ENCODE data around the gene KIFAP3. TPM values are rescaled to one million over a fixed set of nuclear protein-coding genes. Genes with fewer than 3 reads are reported as not detected.
A peak's percentile ranks its signal among the peaks of the same experiment; 100 is the strongest.

KIFAP3 gene
- total RNA-seq, 1 donor from 2014 or later = 25.6 TPM

- Histone ChIP-seq H3K4me3 (no peak overlapping the region), H3K36me3 (no peaks in the 10 kb centered on the region), H3K27me3 (no peaks in the 10 kb centered on the region), H3K9me3 (no peaks in the 10 kb centered on the region), H3K27ac (no peak overlapping the region), H3K4me1 (no peaks in the 10 kb centered on the region)
- peak; percentile 28 for ATAC-seq
- TF ChIP-seq, protein P1, sequence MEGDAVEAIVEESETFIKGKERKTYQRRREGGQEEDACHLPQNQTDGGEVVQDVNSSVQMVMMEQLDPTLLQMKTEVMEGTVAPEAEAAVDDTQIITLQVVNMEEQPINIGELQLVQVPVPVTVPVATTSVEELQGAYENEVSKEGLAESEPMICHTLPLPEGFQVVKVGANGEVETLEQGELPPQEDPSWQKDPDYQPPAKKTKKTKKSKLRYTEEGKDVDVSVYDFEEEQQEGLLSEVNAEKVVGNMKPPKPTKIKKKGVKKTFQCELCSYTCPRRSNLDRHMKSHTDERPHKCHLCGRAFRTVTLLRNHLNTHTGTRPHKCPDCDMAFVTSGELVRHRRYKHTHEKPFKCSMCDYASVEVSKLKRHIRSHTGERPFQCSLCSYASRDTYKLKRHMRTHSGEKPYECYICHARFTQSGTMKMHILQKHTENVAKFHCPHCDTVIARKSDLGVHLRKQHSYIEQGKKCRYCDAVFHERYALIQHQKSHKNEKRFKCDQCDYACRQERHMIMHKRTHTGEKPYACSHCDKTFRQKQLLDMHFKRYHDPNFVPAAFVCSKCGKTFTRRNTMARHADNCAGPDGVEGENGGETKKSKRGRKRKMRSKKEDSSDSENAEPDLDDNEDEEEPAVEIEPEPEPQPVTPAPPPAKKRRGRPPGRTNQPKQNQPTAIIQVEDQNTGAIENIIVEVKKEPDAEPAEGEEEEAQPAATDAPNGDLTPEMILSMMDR (IDR thresholded peaks at IDR 0.05) = no peak
- DNase-seq = no peak
- intact Hi-C loops (cut with DNase I) = no loop called here
Measured at GRCh38 chr1:169945181-169945580, 129.3 kb downstream of the KIFAP3 start.

- TF ChIP-seq, protein P1 (IDR thresholded peaks at IDR 0.05) = no peak
Measured at GRCh38 chr1:169944621-169945020, 129.9 kb downstream of the KIFAP3 start.

GRCh38 chr1:169943963-169944526 lies 130.4 kb downstream of the KIFAP3 start:
- intact Hi-C loops (cut with DNase I) = no loop called here
- Histone ChIP-seq H3K27me3 (no peaks in the 10 kb centered on the region), H3K9me3 (no peaks in the 10 kb centered on the region), H3K27ac (no peak overlapping the region), H3K4me3 (no peak overlapping the region), H3K4me1 (no peaks in the 10 kb centered on the region), H3K36me3 (no peaks in the 10 kb centered on the region)
- TF ChIP-seq, protein P1 (IDR thresholded peaks at IDR 0.05) = no peak
- DNase-seq = no peak
- ATAC-seq = no peak

More at GRCh38 chr1:169944621-169945020, 129.9 kb downstream of the KIFAP3 start:
- Histone ChIP-seq H3K27ac (no peak overlapping the region), H3K4me1 (no peaks in the 10 kb centered on the region), H3K4me3 (no peak overlapping the region), H3K9me3 (no peaks in the 10 kb centered on the region), H3K27me3 (no peaks in the 10 kb centered on the region), H3K36me3 (no peaks in the 10 kb centered on the region)
- intact Hi-C loops (cut with DNase I) = no loop called here
- ATAC-seq (no peak), DNase-seq (no peak)

- no peaks in the 10 kb centered on the region for H3K36me3 ChIP-seq
- ATAC-seq = no peak
- H3K27me3 ChIP-seq = no peaks in the 10 kb centered on the region
- H3K9me3 ChIP-seq = no peaks in the 10 kb centered on the region
- no peaks in the 10 kb centered on the region for H3K4me1 ChIP-seq
- no peak overlapping the region for H3K27ac ChIP-seq
- no peak overlapping the region for H3K4me3 ChIP-seq
- intact Hi-C loops (cut with DNase I) = no loop called here
- TF ChIP-seq, protein P1 (IDR thresholded peaks at IDR 0.05) = no peak
- DNase-seq = no peak
Measured at GRCh38 chr1:169941982-169942830, 132.3 kb downstream of the KIFAP3 start.

DNA sequence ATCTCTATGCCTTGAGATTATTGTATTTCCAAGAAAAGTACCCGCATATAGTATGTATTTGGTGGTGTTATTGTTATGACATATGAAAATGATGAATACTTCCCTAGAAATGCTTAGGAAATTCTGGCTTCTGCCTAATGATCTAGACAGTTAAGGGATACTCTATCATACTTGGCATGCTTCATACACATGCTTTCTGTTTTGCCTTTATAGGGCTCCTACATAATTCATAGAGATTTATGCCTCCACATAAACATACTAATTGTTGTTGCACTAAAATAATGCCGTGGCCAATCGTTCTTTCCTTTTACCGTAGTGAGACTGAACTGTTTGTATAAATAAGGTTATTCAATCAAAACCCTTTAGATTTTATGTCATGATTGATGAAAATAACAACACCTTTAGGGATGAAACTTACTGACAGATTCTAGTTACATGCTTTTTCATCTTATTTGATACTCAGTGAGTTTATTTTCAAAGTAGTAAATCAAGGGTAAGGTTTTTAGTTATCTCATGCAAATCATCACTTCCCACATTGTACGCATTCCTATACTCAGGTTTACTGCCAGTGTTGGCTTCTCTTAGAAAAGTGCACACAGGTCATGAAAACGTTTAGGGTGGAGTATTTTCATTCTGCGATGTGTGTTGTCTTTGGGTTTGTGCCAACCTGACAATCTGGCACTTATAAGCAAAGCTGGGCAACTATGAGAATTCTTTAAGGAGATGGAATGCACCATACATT lies 140.3 kb downstream of the KIFAP3 start:
- no peaks in the 10 kb centered on the region for H3K36me3 ChIP-seq
- no peaks in the 10 kb centered on the region for H3K27me3 ChIP-seq
- TF ChIP-seq, protein P1 (IDR thresholded peaks at IDR 0.05) = no peak
- no peaks in the 10 kb centered on the region for H3K4me1 ChIP-seq
- no peaks in the 10 kb centered on the region for H3K9me3 ChIP-seq
- DNase-seq (no peak), ATAC-seq (no peak)
- no peak overlapping the region for H3K27ac ChIP-seq
- H3K4me3 ChIP-seq = no peak overlapping the region
- intact Hi-C loops (cut with DNase I) = no loop called here

All from upper lobe of right lung (tissue), 1 donor.